HepG2 (cell line): Measurements from ENCODE around the gene CNRIP1. TPM values are rescaled to one million over a fixed set of nuclear protein-coding genes. Genes with fewer than 3 reads are reported as not detected.

Experiments used
- ATAC-seq: fragments of 200-7000 bp; cut with Tn5 transposase; 3 replicates; pipeline ENCODE4 v1.9.1; 2020; ENCODE audit warnings: mild to moderate bottlenecking, moderate library complexity
- BruUV-seq: library from RNA; stranded (reverse); fragments of 400-500 nt; replicated peaks from 2 replicates; lab custom pipeline; 2021; lab: Mats Ljungman, UMichigan
- CTCF ChIA-PET: fragments of 300-600 bp; formaldehyde crosslinking; extraction: SDS; loops from one replicate; lab custom pipeline; 2021; ENCODE audit warnings: low total read pairs, inconsistent platforms, low intra/inter-chr PET ratio; lab: Yijun Ruan, JAX
- POLR2A ChIA-PET: fragments of 350-600 bp; sonication (Branson Sonifier 250); formaldehyde crosslinking; loops from one replicate; lab custom pipeline; 2020; ENCODE audit warnings: antibody characterized with exemption, inconsistent platforms; lab: Yijun Ruan, JAX
- DNase-seq: peaks from one replicate; pipeline ENCODE4 v3.0.0-alpha.2; 2015; ENCODE audit warnings: low spot score
- FAIRE-seq: peaks from 3 replicates; lab custom pipeline; 2011; peaks lifted over from hg19 to GRCh38; lab: Jason Lieb, UNC
- H2AFZ ChIP-seq: one replicate; pipeline ENCODE4 v1.6.1; 2011; ENCODE audit warnings: low read length, inconsistent platforms
- H3K27ac ChIP-seq: fragments of 300-600 bp; 3 replicates; pipeline ENCODE4 v1.8.0; 2011; ENCODE audit warnings: mixed run types, mild to moderate bottlenecking, mixed read lengths, low read length, inconsistent platforms; ENCODE audit not compliant: insufficient read depth; ENCODE audit errors: extremely low read length
- H3K27me3 ChIP-seq, 2 experiments: fragments of 200-600 bp in 1 of 2; 2 replicates in 1 of 2; 3 replicates in 1 of 2; pipeline versions ENCODE4 v1.6.0 to v1.8.0; 2011; ENCODE audit warnings: low read length in 2 of 2, mild to moderate bottlenecking in 2 of 2, moderate library complexity in 2 of 2, inconsistent platforms in 1 of 2; ENCODE audit not compliant: insufficient read depth in 2 of 2, control insufficient read depth in 1 of 2
- H3K36me3 ChIP-seq, 2 experiments: fragments of 200-600 bp in 1 of 2; replicated peaks in 1 of 2; 2 replicates in 1 of 2; 3 replicates in 1 of 2; pipeline versions ENCODE4 v1.5.1 to v1.8.0; 2011; ENCODE audit warnings: low read length in 2 of 2, inconsistent platforms in 1 of 2; ENCODE audit not compliant: insufficient read depth in 2 of 2, control insufficient read depth in 1 of 2
- H3K4me1 ChIP-seq: 2 replicates; pipeline ENCODE4 v1.5.1; 2012; ENCODE audit warnings: low read length, inconsistent platforms; ENCODE audit not compliant: insufficient read depth
- H3K4me2 ChIP-seq: 2 replicates; pipeline ENCODE4 v1.6.0; 2011; ENCODE audit warnings: low read depth, low read length, inconsistent platforms
- H3K4me3 ChIP-seq, 3 experiments: fragments of 200-600 bp in 1 of 3; sonication (generic), shearing (Covaris generic) in 1 of 3; replicated peaks in 1 of 3; 2 replicates each; pipeline ENCODE4 v1.5.1; 2011 to 2016; ENCODE audit warnings: low read length in 3 of 3, inconsistent platforms in 2 of 3, low read depth in 2 of 3, mild to moderate bottlenecking in 2 of 3, control low read depth in 1 of 3, mixed read lengths in 1 of 3; ENCODE audit not compliant: insufficient read depth in 1 of 3
- H3K79me2 ChIP-seq: one replicate; pipeline ENCODE4 v1.6.1; 2011; ENCODE audit warnings: low read length, inconsistent platforms; ENCODE audit not compliant: insufficient read depth
- H3K9ac ChIP-seq: 2 replicates; pipeline ENCODE4 v1.6.0; 2011; ENCODE audit warnings: mild to moderate bottlenecking, low read depth, low read length, inconsistent platforms; ENCODE audit not compliant: insufficient read depth
- H3K9me3 ChIP-seq: 2 replicates; pipeline ENCODE4 v1.5.1; 2012; ENCODE audit warnings: mild to moderate bottlenecking, low read length
- H4K20me1 ChIP-seq: 2 replicates; pipeline ENCODE4 v1.6.0; 2011; ENCODE audit warnings: inconsistent platforms, mild to moderate bottlenecking, low read length, moderate library complexity; ENCODE audit not compliant: insufficient read depth
- ATAD3A ChIP-seq: sonication (generic); formaldehyde crosslinking; IDR thresholded peaks from 2 replicates; pipeline ENCODE4 v1.4.0; 2020; ENCODE audit warnings: missing genetic modification reagents
- HES4 ChIP-seq: sonication (generic); formaldehyde crosslinking; IDR thresholded peaks from 2 replicates; pipeline ENCODE4 v1.9.0; 2021; ENCODE audit warnings: mild to moderate bottlenecking, missing genetic modification reagents, borderline replicate concordance
- IKZF1 ChIP-seq: fragments of 450-650 bp; IDR thresholded peaks from 2 replicates; pipeline ENCODE4 v1.7.1; 2016
- IRF1 ChIP-seq: sonication (generic); formaldehyde crosslinking; IDR thresholded peaks from 2 replicates; pipeline ENCODE4 v1.4.0; 2020; ENCODE audit warnings: low read depth, mild to moderate bottlenecking, missing genetic modification reagents
- KDM1A ChIP-seq: IDR thresholded peaks from 2 replicates; pipeline ENCODE4 v1.6.1; 2016; ENCODE audit warnings: missing compliant biosample characterization
- MNT ChIP-seq: fragments of 450-650 bp; IDR thresholded peaks from 2 replicates; pipeline ENCODE4 v1.6.1; 2016
- MYC ChIP-seq: sonication (generic); formaldehyde crosslinking; IDR thresholded peaks from 2 replicates; pipeline ENCODE4 v1.9.0; 2021; ENCODE audit warnings: missing genetic modification reagents, borderline replicate concordance
- PHF20 ChIP-seq: sonication (generic); formaldehyde crosslinking; IDR thresholded peaks from 2 replicates; pipeline ENCODE4 v1.5.0; 2020; ENCODE audit warnings: mild to moderate bottlenecking, missing genetic modification reagents
- PREB ChIP-seq: sonication (generic); formaldehyde crosslinking; IDR thresholded peaks from 2 replicates; pipeline ENCODE4 v1.4.0; 2020; ENCODE audit warnings: missing genetic modification reagents
- SMAD9 ChIP-seq: sonication (generic); formaldehyde crosslinking; IDR thresholded peaks from 2 replicates; pipeline ENCODE4 v1.5.1; 2020; ENCODE audit warnings: mild to moderate bottlenecking, missing genetic modification reagents
- TSC22D2 ChIP-seq: sonication (generic); formaldehyde crosslinking; IDR thresholded peaks from 2 replicates; pipeline ENCODE4 v1.5.1; 2020; ENCODE audit warnings: missing genetic modification reagents, mild to moderate bottlenecking, borderline replicate concordance
- ZNF10 ChIP-seq: sonication (generic); formaldehyde crosslinking; IDR thresholded peaks from 2 replicates; pipeline ENCODE4 v1.4.0; 2020; ENCODE audit warnings: mild to moderate bottlenecking, low read depth, missing genetic modification reagents, borderline replicate concordance
- ZNF121 ChIP-seq: sonication (generic); formaldehyde crosslinking; IDR thresholded peaks from 2 replicates; pipeline ENCODE4 v1.5.0; 2020; ENCODE audit warnings: mild to moderate bottlenecking, missing genetic modification reagents
- ZNF282 ChIP-seq: fragments of 450-650 bp; IDR thresholded peaks from 2 replicates; pipeline ENCODE4 v1.6.1; 2018; ENCODE audit not compliant: partially characterized antibody
- ZNF740 ChIP-seq: sonication (generic); formaldehyde crosslinking; IDR thresholded peaks from 2 replicates; pipeline ENCODE4 v1.4.0; 2020; ENCODE audit warnings: missing genetic modification reagents
- ZSCAN12 ChIP-seq: sonication (generic); formaldehyde crosslinking; IDR thresholded peaks from 2 replicates; pipeline ENCODE4 v1.9.0; 2021; ENCODE audit warnings: mild to moderate bottlenecking, missing genetic modification reagents
- WGBS: methylation state at CpG from one replicate; pipeline ENCODE4 v1.1.6; 2017; ENCODE audit warnings: low lambda C conversion rate; 5-methylcytosine and 5-hydroxymethylcytosine counted together
- in situ Hi-C: cut with HindIII; loops from 2 replicates; pipeline ENCODE4 v1.10.0; 2017; ENCODE audit warnings: low pct_unique_long_range_greater_than_20kb; ENCODE audit not compliant: extremely low pct_ligation_motif_present
- intact Hi-C: fragments of 100-400 bp; cut with micrococcal nuclease; formaldehyde crosslinking; loops from one replicate; pipeline ENCODE4 v1.10.0; 2022; ENCODE audit not compliant: unreplicated experiment
- polyA plus RNA-seq, 8 experiments: library from polyadenylated mRNA; depleted of rRNA in 3 of 8; stranded (reverse) in 7 of 8; unstranded in 1 of 8; fragments of >200 nt; fragmentation: Illumina TruSeq in 4 of 8; extraction: Trizol in 4 of 8; gene quantifications; 2 replicates each; pipeline versions ENCODE4 v1.2.1 to v1.2.3, GENCODE V29; 2011 to 2016; ENCODE audit warnings: low read depth in 4 of 8, missing spikeins in 1 of 8, mixed read lengths in 1 of 8; ENCODE audit not compliant: insufficient read depth in 1 of 8
- total RNA-seq, 5 experiments: library from RNA; depleted of rRNA; stranded (reverse); fragments of >200 nt; fragmentation: Illumina TruSeq; extraction: Trizol; gene quantifications; 2 replicates each; pipeline ENCODE4 v1.2.3, GENCODE V29; 2016; ENCODE audit warnings: low read depth in 1 of 5
- TF ChIP-seq, protein P1 (sequence below): sonication (generic); formaldehyde crosslinking; IDR thresholded peaks from 2 replicates; pipeline ENCODE4 v1.5.0; 2020; ENCODE audit warnings: missing genetic modification reagents
- TF ChIP-seq, protein P2 (sequence below): sonication (generic); formaldehyde crosslinking; IDR thresholded peaks from 2 replicates; pipeline ENCODE4 v1.5.0; 2020; ENCODE audit warnings: missing genetic modification reagents

Gene CNRIP1
- total and polyA plus RNA-seq, 2 of the 13 experiments (the other 11 are each of a cell fraction or from before 2014, with no cell fraction given) = not detected

- Histone ChIP-seq H3K4me1 (no peaks in the 10 kb centered on the region), H3K9me3 (no peaks in the 10 kb centered on the region)
- TF ChIP-seq KDM1A (CRISPR knock-in tag) (no peak), ATAD3A (no peak), PREB (CRISPR knock-in tag) (no peak), ZNF740 (no peak), IRF1 (no peak), ZNF282 (no peak), SMAD9 (CRISPR knock-in tag) (no peak), ZNF121 (CRISPR knock-in tag) (no peak), MNT (no peak), ZSCAN12 (no peak), ZNF10 (CRISPR knock-in tag) (no peak), TSC22D2 (CRISPR knock-in tag) (no peak), IKZF1 (no peak), HES4 (CRISPR knock-in tag) (no peak), PHF20 (CRISPR knock-in tag) (no peak), MYC (CRISPR knock-in tag) (no peak)
- TF ChIP-seq, protein P1, sequence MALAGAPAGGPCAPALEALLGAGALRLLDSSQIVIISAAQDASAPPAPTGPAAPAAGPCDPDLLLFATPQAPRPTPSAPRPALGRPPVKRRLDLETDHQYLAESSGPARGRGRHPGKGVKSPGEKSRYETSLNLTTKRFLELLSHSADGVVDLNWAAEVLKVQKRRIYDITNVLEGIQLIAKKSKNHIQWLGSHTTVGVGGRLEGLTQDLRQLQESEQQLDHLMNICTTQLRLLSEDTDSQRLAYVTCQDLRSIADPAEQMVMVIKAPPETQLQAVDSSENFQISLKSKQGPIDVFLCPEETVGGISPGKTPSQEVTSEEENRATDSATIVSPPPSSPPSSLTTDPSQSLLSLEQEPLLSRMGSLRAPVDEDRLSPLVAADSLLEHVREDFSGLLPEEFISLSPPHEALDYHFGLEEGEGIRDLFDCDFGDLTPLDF (CRISPR knock-in tag) = no peak
- TF ChIP-seq, protein P2, sequence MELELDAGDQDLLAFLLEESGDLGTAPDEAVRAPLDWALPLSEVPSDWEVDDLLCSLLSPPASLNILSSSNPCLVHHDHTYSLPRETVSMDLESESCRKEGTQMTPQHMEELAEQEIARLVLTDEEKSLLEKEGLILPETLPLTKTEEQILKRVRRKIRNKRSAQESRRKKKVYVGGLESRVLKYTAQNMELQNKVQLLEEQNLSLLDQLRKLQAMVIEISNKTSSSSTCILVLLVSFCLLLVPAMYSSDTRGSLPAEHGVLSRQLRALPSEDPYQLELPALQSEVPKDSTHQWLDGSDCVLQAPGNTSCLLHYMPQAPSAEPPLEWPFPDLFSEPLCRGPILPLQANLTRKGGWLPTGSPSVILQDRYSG (CRISPR knock-in tag) = no peak
- TF ChIP-seq, all 625 proteins: peak for 0
- Histone ChIP-seq H3K27me3 (no peaks in the 10 kb centered on the region), H2AFZ (no peak overlapping the region), H3K27ac (no peak overlapping the region), H3K4me3 (no peak overlapping the region), H3K79me2 (no peaks in the 10 kb centered on the region), H3K36me3 (no peaks in the 10 kb centered on the region), H3K9ac (no peak overlapping the region), H3K4me2 (no peak overlapping the region), H4K20me1 (no peaks in the 10 kb centered on the region)
- POLR2A ChIA-PET = interaction anchor here (1.6 kb wide), 1 partner anchor 42 kb away, joined by 4 read pairs; the partner anchor contains the start of gene PPP3R1
- in situ Hi-C loops (loop anchor here (5.0 kb wide), 1 partner anchor 172 kb away; no protein-coding TSS in a partner anchor), intact Hi-C loops (loop anchor here (10.0 kb wide), 1 partner anchor 259 kb away; no protein-coding TSS in a partner anchor)
- BruUV-seq = no TSS peak
- CTCF ChIA-PET = no interaction called here
- no peak for DNase-seq
- peak; percentile 65; the same call in 2 of the 3 replicates for ATAC-seq
- FAIRE-seq = no peak
- WGBS = 2% methylated on average over 3 of the region's 3 CpGs
These were observed 25.6 kb downstream of the CNRIP1 start for GRCh38 chr2:68294187-68294586.
